Inflammatory macrophage treated with lipopolysaccharide for 1 hour (primary cell): Measurements from ENCODE around the gene LTK.

Experiments used
- DNase-seq, 2 donors: peaks; one replicate each; pipeline ENCODE4 v3.0.0-alpha.2; 2020 to 2022

Gene LTK

GRCh38 chr15:41495736-41496599 lies 17.7 kb downstream of the LTK start:
- DNase-seq = no peak

DNA sequence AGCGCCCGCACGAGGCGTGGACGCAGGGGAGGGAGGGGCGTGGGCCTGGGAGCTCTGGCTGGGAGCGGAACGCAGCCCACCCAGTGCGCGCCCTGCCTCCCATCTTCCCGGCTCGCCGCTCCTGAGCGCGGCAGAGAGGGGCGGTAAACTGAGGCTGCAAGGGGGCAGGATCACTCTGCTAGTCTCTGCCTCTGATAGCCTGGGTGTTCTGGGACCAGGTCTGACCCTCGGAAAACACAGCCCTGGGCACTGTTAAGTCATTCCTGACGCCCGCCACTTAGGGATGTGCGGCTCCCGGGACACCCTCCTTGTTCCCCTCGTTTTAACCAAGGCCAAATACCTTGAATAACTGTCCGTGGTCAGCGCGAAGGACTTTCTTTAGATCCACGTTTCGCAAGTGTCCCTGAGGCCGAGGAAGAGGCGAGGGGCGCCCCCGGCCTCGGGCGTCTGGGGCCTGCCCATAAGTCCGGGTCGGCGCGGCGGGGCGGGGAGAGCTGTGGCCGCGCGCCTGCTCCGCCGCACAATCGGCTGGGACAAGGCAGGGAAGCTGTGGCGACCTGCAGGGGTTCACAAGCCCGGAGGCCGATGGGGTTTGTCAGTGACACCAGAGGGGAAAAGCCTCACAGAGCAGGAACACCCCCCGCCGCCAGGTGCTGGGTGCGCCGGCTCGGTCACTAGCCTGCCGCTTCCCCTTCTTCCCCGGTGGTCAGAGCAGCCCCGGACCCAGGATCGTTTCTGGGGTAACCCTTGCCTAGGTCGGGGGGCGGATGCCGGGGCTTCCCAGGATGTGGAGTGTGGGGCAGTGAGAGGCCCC lies 18.5 kb downstream of the LTK start:
- no peak for DNase-seq

DNA sequence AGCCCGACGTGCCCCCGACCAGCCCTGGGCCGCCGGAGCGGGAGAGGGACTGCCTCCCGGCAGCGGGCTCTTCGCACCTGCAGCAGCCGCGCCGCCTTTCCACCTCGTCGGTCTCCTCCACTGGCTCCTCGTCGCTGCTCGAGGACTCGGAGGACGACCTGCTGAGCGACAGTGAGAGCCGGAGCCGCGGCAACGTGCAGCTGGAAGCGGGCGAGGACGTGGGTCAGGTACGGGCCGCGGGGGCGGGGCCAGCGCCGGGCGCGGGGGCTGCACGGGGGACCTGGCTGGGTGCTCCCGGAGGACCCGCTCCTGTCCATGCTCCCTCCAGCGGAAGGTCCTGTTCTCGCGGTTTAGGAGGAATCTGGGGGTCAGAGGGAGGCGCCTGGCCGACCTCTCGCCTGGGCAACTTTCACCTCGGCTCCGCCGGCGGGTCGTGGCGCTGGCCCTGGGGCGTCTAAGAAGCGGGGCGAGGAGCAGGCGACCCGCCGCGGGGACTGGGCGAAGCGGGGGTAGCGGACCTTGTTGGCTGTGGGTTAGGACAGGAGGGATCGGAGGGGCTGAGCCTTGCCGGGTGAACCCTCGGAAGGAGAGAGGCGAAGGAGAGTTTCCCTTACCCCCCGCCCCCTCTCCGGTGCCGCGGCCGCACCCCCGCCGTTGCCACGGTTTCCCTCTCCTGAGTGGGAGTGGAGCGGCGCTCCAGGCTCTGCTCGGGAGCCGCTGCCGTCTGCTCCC lies 19.3 kb downstream of the LTK start:
- DNase-seq = no peak

GRCh38 chr15:41493902-41494189 lies 19.8 kb downstream of the LTK start:
- DNase-seq = no peak

DNA sequence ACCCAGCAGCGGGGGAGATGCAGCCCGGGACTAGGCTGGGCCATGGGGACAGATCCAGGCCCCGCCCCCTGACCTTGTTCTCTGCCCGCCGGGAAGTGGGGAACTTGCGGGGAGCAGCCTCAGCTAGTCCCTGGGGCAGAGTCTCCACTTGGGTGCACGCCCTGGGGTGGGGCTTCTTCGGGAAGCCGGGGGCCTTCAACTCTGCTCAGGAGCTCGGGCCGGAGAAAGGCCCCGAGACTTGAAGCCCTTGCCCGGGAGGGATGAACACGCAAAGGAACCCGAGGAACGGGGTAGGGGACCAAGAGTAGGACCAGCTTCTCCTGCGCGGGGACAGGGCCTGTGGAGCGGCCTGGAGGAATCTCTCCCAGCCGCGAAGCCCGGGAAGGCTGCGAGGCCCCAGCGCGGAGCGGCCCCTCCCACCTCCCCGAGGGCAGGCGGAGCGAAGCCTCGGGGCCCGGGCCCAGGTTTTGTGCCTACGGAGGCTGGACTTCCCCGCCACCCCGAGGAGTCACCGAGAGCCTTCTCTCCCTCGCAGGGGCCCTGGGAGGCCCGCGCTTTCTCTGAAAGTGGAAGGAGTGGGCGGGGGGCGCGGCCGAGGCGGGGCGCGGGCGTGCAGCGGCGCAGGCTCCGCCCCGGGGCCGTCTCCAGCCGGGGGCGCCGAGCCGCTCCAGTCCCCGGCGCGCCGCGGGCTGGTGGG lies 20.3 kb downstream of the LTK start, which contains the start of gene ITPKA:
Gene ITPKA, plus strand, starts transcription at position 670 of the 697 bp plus-strand sequence. CDS start 54 bp downstream, outside the sequence.
- peak; percentile 83 to 87 for DNase-seq

GRCh38 chr15:41492597-41493204 lies 20.9 kb downstream of the LTK start:
- DNase-seq = no peak

DNA sequence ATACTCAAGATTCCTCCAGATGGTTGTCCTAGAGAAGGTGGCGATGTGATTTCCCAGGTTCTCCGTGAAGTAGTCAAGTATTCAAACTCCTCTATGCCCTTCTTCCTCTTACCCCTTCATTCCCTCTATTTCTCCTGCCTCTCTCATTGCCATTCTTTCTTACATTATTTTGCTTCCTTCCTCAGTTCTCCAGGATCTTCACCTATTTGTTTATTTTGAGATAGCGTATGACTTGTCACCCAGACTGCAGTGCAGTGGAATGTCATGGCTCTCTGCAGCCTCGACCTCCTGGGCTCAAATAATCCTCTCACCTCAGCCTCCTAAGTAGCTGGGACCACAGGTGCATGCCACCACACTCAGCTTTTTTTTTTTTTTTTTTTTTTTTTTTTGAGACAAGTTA lies 21.7 kb downstream of the LTK start:
- no peak for DNase-seq

GRCh38 chr15:41490355-41490754 lies 23.3 kb downstream of the LTK start:
- peak in 1 of 2 donors; percentile 90 for DNase-seq

DNA sequence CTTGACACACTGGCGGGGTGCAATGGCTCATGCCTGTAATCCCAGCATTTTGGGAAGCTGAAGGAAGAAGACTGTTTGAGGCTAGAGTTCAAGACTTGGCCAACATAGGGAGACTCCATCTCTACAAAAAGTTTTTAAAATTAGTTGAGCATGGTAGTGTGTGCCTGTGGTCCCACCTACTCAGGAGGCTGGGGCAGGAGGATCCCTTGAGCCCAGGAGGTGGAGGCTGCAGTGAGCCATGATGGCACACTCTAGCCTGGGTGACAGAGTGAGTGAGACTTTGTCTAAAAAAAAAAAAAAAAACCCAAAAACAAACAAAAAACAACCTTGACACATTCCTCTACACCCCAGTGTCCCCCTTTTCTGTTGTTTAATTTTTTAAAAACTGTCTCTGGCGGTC lies 24.0 kb downstream of the LTK start:
- DNase-seq = no peak

DNA sequence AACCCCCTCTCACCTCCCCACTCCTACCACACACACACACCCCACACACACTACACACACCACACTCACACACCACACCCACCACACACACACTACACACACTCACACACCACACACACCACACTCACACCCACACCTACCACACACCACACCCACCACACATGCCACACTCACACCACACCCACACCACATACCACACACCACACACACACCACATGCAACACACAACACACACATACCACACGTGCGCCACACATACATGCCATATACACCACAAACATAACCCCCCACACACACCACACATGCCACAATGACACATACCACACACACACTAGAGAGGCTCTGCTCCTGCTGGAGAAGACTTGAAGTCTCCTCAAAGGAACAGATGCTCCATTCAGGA lies 25.8 kb downstream of the LTK start:
- no peak for DNase-seq

- DNase-seq = no peak
These were observed 26.2 kb downstream of the LTK start for GRCh38 chr15:41487381-41487780.

GRCh38 chr15:41486286-41486685 lies 27.3 kb downstream of the LTK start:
- no peak for DNase-seq

DNA sequence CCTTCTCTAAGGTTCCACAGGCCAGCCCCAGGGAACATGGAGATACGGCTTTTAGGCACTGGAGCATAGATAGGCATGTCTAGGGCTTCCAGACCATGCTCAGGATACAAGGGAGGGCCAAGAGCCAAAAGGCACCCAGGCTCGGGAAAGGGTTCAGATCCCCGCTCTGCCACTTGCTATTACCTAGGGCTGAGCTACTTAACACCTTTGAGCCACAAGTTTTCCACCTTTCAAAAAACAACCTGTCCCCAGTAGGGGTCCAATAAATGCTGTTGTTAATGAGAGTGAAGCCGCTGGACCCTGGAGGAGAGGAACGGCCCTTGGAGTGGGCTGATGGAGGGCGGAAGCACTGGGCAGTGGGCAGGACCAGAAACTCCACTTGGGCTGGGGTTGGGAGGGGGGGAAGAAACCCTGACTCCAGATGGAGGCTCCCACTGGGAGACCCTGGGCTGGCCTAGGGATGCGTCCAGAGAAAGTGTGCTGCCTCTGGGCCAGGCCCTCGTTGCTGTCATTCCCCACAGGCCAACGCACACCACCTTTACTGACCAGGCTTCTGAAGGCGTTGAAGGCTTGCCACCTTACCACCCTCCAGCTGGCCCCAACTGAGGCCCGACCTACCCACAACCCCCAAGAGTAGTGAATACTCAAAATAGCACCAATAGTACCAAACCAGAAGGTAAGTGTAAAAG lies 28.5 kb downstream of the LTK start:
- DNase-seq = no peak

- DNase-seq = no peak
These were observed 30.1 kb downstream of the LTK start for GRCh38 chr15:41483519-41483918.

GRCh38 chr15:41483115-41483514 lies 30.5 kb downstream of the LTK start:
- DNase-seq = peak; percentile 27 to 49

- no peak for DNase-seq
These were observed 31.3 kb downstream of the LTK start for GRCh38 chr15:41482110-41482877.

GRCh38 chr15:41480396-41481140 lies 33.1 kb downstream of the LTK start:
- no peak for DNase-seq

- DNase-seq = no peak
These were observed 37.1 kb downstream of the LTK start for GRCh38 chr15:41476416-41477048.

DNA sequence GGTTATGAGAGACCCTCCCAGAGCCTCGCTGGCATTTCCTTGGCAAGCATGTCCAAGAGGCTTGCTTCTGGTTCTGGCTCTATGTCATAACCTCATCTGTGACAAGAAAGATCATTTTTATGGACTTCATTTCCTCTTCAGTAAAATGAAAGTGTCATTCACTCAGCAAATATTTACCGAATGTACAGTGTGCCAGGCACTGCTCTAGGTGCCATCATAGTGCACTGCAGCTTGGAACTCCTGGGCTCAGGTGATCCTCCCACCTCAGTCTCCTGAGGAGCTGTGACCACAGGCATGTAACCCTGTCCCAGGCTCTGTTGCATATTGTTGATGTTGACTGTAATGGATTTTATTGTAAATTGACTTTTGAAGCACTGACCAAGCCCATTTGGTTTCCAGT lies 38.7 kb downstream of the LTK start:
- DNase-seq = no peak

DNA sequence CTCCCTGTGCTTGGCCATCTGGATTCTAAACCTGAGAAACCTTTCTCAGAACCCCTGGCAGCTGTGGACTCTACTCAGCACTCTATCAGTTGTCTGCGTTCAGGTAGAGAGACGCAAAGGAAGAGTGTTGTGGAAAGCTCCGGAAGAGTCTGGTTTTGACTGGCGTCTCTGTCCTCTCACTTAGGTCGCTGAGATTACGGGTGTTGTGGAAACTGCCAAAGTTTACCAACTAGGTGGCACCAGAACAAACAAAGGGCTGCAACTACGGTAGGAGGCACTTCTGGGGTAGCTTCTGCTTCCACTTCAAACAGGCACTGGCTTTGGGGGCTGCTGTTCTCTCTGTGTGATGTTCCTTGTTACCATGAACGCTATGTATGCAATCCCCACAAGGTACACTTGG lies 39.2 kb downstream of the LTK start:
- no peak for DNase-seq
